ENCODE measurements around the gene SORCS2. TPM values are rescaled to one million over a fixed set of nuclear protein-coding genes. Genes with fewer than 3 reads are reported as not detected.
A peak's percentile ranks its signal among the peaks of the same experiment; 100 is the strongest.

SORCS2 gene
- total RNA-seq, 1 donor from 2014 or later = 7.2 TPM

GRCh38 chr4:7295197-7295910, 103.0 kb downstream of the SORCS2 start:
- peak; percentile 51 for ATAC-seq
- TF ChIP-seq CTCF (IDR thresholded peaks at IDR 0.05) = no peak
- Histone ChIP-seq H3K9me3 (no peaks in the 10 kb centered on the region), H3K4me3 (no peak overlapping the region), H3K27me3 (no peaks in the 10 kb centered on the region), H3K27ac (no peak overlapping the region), H3K36me3 (no peaks in the 10 kb centered on the region), H3K4me1 (no peaks in the 10 kb centered on the region)
- peak; percentile 79 for DNase-seq
- intact Hi-C loops (cut with DNase I) = no loop called here

- intact Hi-C loops (cut with DNase I) = no loop called here
- ATAC-seq (peak; percentile 58), DNase-seq (peak; percentile 75)
- Histone ChIP-seq H3K4me3 (no peak overlapping the region), H3K27ac (no peak overlapping the region), H3K27me3 (no peaks in the 10 kb centered on the region), H3K9me3 (no peaks in the 10 kb centered on the region), H3K36me3 (no peaks in the 10 kb centered on the region), H3K4me1 (no peaks in the 10 kb centered on the region)
- peak; percentile 54 for TF ChIP-seq CTCF (IDR thresholded peaks at IDR 0.05)
These were observed 103.7 kb downstream of the SORCS2 start for GRCh38 chr4:7295911-7296660.

GRCh38 chr4:7296661-7297335, 104.5 kb downstream of the SORCS2 start:
- Histone ChIP-seq H3K36me3 (no peaks in the 10 kb centered on the region), H3K9me3 (no peaks in the 10 kb centered on the region), H3K27me3 (no peaks in the 10 kb centered on the region), H3K4me1 (no peaks in the 10 kb centered on the region), H3K4me3 (no peak overlapping the region), H3K27ac (no peak overlapping the region)
- intact Hi-C loops (cut with DNase I) = no loop called here
- ATAC-seq (no peak), DNase-seq (no peak)
- no peak for TF ChIP-seq CTCF (IDR thresholded peaks at IDR 0.05)

- H3K36me3 ChIP-seq = no peaks in the 10 kb centered on the region
- DNase-seq (no peak), ATAC-seq (no peak)
- H3K4me3 ChIP-seq = no peak overlapping the region
- intact Hi-C loops (cut with DNase I) = no loop called here
- no peaks in the 10 kb centered on the region for H3K4me1 ChIP-seq
- no peaks in the 10 kb centered on the region for H3K27me3 ChIP-seq
- no peak overlapping the region for H3K27ac ChIP-seq
- no peak for TF ChIP-seq CTCF (IDR thresholded peaks at IDR 0.05)
- no peaks in the 10 kb centered on the region for H3K9me3 ChIP-seq
These were observed 105.0 kb downstream of the SORCS2 start for GRCh38 chr4:7297374-7297773.

GRCh38 chr4:7297881-7298280, 105.5 kb downstream of the SORCS2 start:
- no peak for TF ChIP-seq CTCF (IDR thresholded peaks at IDR 0.05)
- DNase-seq (no peak), ATAC-seq (no peak)
- intact Hi-C loops (cut with DNase I) = no loop called here
- H3K36me3 ChIP-seq = no peaks in the 10 kb centered on the region
- no peaks in the 10 kb centered on the region for H3K27me3 ChIP-seq
- H3K9me3 ChIP-seq = no peaks in the 10 kb centered on the region
- no peak overlapping the region for H3K27ac ChIP-seq
- H3K4me3 ChIP-seq = no peak overlapping the region
- no peaks in the 10 kb centered on the region for H3K4me1 ChIP-seq
